Karpas-422 (cell line): ENCODE data around the gene PPARA. TPM values are rescaled to one million over a fixed set of nuclear protein-coding genes. Genes with fewer than 3 reads are reported as not detected.
A peak's percentile ranks its signal among the peaks of the same experiment; 100 is the strongest.

Source experiments
- DNase-seq: peaks from one replicate; pipeline ENCODE4 v3.0.0-alpha.2; 2015
- H2AFZ ChIP-seq: fragments of 200-600 bp; sonication (generic); 2 replicates; pipeline ENCODE4 v1.6.1; 2014; ENCODE audit warnings: antibody characterized with exemption, low read length, mixed read lengths
- H3K27ac ChIP-seq: fragments of 200-600 bp; sonication (generic); 2 replicates; pipeline ENCODE4 v1.5.1; 2014; ENCODE audit warnings: mild to moderate bottlenecking, low read length, moderate library complexity
- H3K27me3 ChIP-seq: fragments of 200-600 bp; sonication (generic); 2 replicates; pipeline ENCODE4 v1.6.1; 2014; ENCODE audit warnings: low read length, mixed read lengths
- H3K36me3 ChIP-seq: fragments of 200-600 bp; sonication (generic); 2 replicates; pipeline ENCODE4 v1.6.1; 2014; ENCODE audit warnings: low read length, mixed read lengths; ENCODE audit not compliant: insufficient read depth
- H3K4me1 ChIP-seq: fragments of 200-600 bp; sonication (generic); 2 replicates; pipeline ENCODE4 v1.6.1; 2014; ENCODE audit warnings: mild to moderate bottlenecking, low read length, mixed read lengths
- H3K4me2 ChIP-seq: fragments of 200-600 bp; sonication (generic); 2 replicates; pipeline ENCODE4 v1.6.1; 2014; ENCODE audit warnings: low read length, low read depth, mild to moderate bottlenecking; ENCODE audit not compliant: poor library complexity, severe bottlenecking
- H3K4me3 ChIP-seq: fragments of 200-600 bp; sonication (generic); 2 replicates; pipeline ENCODE4 v1.5.1; 2014; ENCODE audit warnings: mild to moderate bottlenecking, antibody characterized with exemption, low read length, mixed read lengths
- H3K79me2 ChIP-seq: fragments of 200-600 bp; sonication (generic); 2 replicates; pipeline ENCODE4 v1.6.1; 2014; ENCODE audit warnings: mild to moderate bottlenecking, low read length, mixed read lengths
- H3K9ac ChIP-seq: fragments of 200-600 bp; sonication (generic); 2 replicates; pipeline ENCODE4 v1.6.0; 2014; ENCODE audit warnings: low read length
- H3K9me2 ChIP-seq: fragments of 200-600 bp; sonication (generic), shearing (Covaris generic); replicated peaks from 2 replicates; pipeline ENCODE4 v1.6.0; 2014; ENCODE audit warnings: mild to moderate bottlenecking, low read length, moderate library complexity; ENCODE audit not compliant: insufficient read depth
- H3K9me3 ChIP-seq: fragments of 300-700, 200-600 bp; sonication (generic); 2 replicates; pipeline ENCODE4 v1.6.1; 2014; ENCODE audit warnings: low read length, mixed read lengths
- H4K20me1 ChIP-seq: fragments of 200-600 bp; sonication (generic); 2 replicates; pipeline ENCODE4 v1.6.1; 2014; ENCODE audit warnings: mild to moderate bottlenecking, antibody characterized with exemption, low read length, low read depth; ENCODE audit not compliant: insufficient read depth
- total RNA-seq: library from RNA; depleted of rRNA; stranded (reverse); fragments of >200 nt; shearing (Covaris generic); gene quantifications from 2 replicates; pipeline ENCODE4 v1.2.3, GENCODE V29; 2014; ENCODE audit warnings: low replicate concordance

The PPARA gene
- total RNA-seq, 1 experiment from 2014 or later, result 23.5 TPM

DNA sequence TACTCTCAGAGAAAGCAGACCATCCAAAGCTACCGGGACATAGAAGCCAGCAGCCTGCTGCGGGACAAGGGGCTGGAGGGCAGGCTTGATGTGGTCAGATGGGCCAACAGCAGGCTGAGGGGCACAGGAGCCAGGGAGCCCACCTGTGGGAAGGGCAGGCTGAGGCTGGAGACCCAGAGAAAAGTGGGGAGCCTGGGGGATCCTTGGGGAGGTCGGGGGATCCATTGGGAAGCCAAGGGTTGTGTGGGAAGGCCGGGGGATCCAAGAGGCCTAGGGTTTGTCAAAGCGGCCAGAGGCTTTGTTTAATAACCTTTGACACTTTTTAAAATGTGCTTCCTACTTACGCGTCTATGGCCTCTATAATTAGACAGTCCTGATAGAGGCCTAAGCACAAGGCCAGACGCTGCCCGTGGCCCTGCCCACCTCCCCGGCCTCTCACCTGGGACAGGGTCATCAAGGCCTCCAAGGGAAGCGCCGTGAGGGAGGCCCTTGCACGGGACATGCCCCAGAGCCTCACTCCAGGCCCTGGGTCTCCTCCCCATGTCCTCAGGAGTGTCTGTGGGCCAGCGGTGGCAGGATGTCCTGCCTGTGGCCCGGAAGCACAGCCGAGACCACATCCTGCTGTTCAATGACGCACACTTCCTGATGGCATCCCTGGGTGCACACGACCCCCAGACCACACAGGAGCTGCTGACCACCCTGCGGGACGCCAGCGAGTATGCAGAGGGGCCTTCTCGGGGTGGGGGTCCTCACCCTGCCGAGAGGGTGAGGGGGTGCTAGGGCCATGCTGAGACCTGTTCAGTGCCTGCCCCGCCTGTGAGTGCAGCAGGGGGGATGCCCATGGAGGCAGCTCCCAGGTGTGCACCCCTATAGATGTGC is 137.8 kb downstream of the PPARA start:
- Histone ChIP-seq H3K9me3 (no peaks in the 10 kb centered on the region), H3K4me3 (peak overlapping the region; percentile 84), H4K20me1 (no peaks in the 10 kb centered on the region), H3K9me2 (no peaks in the 10 kb centered on the region), H3K9ac (peak overlapping the region; percentile 91), H2AFZ (no peak overlapping the region), H3K79me2 (peaks cover 16% of the 10 kb centered on the region), H3K27ac (peak overlapping the region; percentile 68), H3K4me2 (peak overlapping the region; percentile 84), H3K27me3 (no peaks in the 10 kb centered on the region), H3K4me1 (peaks cover 24% of the 10 kb centered on the region), H3K36me3 (peaks cover 16% of the 10 kb centered on the region)
- peak; percentile 74 for DNase-seq

DNA sequence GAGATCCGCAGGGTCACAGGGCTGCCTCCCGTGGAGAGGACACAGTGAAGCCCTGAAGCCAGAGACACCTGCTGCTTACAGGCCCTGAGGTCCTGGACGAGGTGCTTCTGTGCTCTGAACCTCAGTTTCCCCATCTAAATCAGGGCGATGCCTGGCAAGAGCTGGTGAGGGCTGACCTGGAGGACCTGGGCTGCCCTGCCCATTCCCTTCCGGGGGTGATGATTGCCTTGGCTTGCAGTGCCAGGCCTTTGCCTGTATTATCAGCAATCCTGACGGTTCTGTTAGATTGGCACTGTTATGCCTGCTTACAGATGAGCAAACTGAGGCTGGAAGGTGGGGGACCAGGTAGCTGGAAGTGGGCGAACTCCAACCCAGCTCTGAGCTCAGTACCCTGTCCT is 138.5 kb downstream of the PPARA start:
- H2AFZ ChIP-seq, result no peak overlapping the region
- peaks cover 15% of the 10 kb centered on the region for H3K36me3 ChIP-seq
- H3K4me2 ChIP-seq, result peak overlapping the region; percentile 84
- H3K79me2 ChIP-seq, result peaks cover 16% of the 10 kb centered on the region
- peaks cover 29% of the 10 kb centered on the region for H3K4me1 ChIP-seq
- H3K9me3 ChIP-seq, result no peaks in the 10 kb centered on the region
- peak overlapping the region; percentile 68 for H3K27ac ChIP-seq
- peak overlapping the region; percentile 91 for H3K9ac ChIP-seq
- no peak for DNase-seq
- H3K9me2 ChIP-seq, result no peaks in the 10 kb centered on the region
- no peaks in the 10 kb centered on the region for H3K27me3 ChIP-seq
- no peaks in the 10 kb centered on the region for H4K20me1 ChIP-seq
- H3K4me3 ChIP-seq, result peak overlapping the region; percentile 84

DNA sequence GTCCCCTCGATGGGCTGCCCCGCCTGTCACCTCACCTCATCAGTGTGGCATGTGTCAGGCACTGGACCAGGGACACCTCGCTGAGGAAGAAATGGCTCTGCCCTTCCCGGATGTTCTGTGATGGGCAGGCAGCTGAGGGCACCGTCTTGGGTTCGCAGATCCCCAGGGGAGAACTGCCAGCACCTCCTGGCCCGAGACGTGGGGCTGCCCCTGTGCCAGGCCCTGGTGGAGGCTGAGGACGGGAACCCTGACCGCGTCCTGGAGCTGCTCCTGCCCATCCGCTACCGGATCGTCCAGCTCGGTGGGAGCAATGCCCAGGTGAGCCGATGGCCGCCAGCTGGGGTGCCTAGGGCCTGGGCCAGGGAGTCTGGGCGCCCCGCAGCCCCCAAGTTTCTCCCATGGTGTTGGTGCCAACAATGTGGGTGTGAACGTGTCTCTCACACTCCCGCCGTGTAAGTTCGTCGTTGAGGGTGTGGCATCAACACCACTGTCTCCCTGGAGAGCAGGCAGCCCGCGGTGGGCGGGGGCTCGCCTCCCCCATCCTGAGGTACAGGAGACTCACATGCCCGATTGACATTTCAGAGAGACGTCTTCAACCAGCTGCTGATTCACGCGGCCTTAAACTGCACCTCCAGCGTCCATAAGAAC is 139.0 kb downstream of the PPARA start:
- Histone ChIP-seq H2AFZ (no peak overlapping the region), H3K4me1 (peaks cover 29% of the 10 kb centered on the region), H3K27ac (no peak overlapping the region)

GRCh38 chr22:46290121-46290842 is 140.0 kb downstream of the PPARA start:
- Histone ChIP-seq H2AFZ (no peak overlapping the region), H3K9me3 (no peaks in the 10 kb centered on the region), H3K4me1 (peaks cover 35% of the 10 kb centered on the region), H3K9me2 (no peaks in the 10 kb centered on the region), H3K4me2 (no peak overlapping the region), H3K79me2 (peaks cover 16% of the 10 kb centered on the region), H3K27me3 (no peaks in the 10 kb centered on the region), H3K4me3 (no peak overlapping the region), H3K36me3 (peaks cover 9% of the 10 kb centered on the region), H4K20me1 (no peaks in the 10 kb centered on the region), H3K9ac (no peak overlapping the region), H3K27ac (no peak overlapping the region)
- no peak for DNase-seq

More for the DNA sequence above, 139.0 kb downstream of the PPARA start:
- H3K9ac ChIP-seq, result peak overlapping the region; percentile 91; the same call in 1 of the 2 replicates
- H3K79me2 ChIP-seq, result peaks cover 16% of the 10 kb centered on the region
- DNase-seq, result no peak
- no peaks in the 10 kb centered on the region for H4K20me1 ChIP-seq
- no peaks in the 10 kb centered on the region for H3K9me3 ChIP-seq
- no peaks in the 10 kb centered on the region for H3K9me2 ChIP-seq
- no peak overlapping the region for H3K4me3 ChIP-seq
- no peak overlapping the region for H3K4me2 ChIP-seq
- no peaks in the 10 kb centered on the region for H3K27me3 ChIP-seq
- peaks cover 10% of the 10 kb centered on the region for H3K36me3 ChIP-seq

DNA sequence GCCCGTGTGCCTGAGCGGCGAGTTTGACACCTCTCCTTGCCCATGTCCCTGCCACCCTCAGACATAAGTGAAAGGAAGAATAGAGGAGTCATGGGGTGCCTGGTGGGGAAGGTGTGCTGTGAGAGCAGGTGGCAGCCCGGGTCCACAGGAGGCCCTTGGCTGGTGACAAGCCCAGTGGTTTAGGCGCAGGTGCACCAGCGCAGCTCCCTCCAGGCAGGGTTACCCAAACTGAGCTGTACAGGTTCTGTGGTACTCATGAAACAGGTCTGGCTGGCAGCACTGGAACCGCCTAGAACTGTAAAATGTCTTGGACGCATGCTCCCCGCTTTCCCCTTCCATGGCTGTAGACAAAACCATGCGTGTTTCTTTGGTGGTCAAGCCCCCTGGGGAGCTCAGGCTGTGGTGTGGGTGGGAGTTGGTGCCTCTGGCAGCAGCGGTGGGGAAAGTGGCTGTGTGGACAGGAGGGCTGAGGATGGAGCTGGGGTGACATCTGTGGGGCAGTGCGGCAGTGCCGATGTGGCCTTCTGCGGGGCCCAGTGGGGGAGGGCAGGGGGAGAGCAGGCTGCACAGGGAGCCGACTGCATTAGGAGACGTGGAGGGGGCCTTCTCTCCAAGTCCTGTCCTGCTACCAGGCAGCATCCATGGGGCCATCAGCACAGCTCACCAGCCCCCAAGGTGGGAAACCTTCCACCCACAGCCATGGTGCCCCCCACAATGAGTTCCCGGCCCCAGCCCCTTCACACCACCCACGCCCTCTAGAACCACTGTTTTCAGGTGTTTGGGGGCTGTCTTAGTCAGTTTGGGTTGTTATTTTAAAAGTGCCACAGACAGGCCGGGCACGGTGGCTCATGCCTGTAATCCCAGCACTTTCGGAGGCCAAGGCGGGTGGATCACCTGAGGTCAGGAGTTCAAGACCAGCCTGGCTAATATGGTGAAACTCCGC is 140.8 kb downstream of the PPARA start:
- Histone ChIP-seq H2AFZ (no peak overlapping the region), H3K9me3 (no peaks in the 10 kb centered on the region), H3K4me3 (no peak overlapping the region), H4K20me1 (no peaks in the 10 kb centered on the region), H3K4me2 (no peak overlapping the region), H3K9ac (no peak overlapping the region), H3K36me3 (peaks cover 9% of the 10 kb centered on the region), H3K9me2 (no peaks in the 10 kb centered on the region), H3K27ac (no peak overlapping the region), H3K79me2 (peaks cover 18% of the 10 kb centered on the region), H3K27me3 (no peaks in the 10 kb centered on the region), H3K4me1 (peaks cover 43% of the 10 kb centered on the region)
- no peak for DNase-seq

DNA sequence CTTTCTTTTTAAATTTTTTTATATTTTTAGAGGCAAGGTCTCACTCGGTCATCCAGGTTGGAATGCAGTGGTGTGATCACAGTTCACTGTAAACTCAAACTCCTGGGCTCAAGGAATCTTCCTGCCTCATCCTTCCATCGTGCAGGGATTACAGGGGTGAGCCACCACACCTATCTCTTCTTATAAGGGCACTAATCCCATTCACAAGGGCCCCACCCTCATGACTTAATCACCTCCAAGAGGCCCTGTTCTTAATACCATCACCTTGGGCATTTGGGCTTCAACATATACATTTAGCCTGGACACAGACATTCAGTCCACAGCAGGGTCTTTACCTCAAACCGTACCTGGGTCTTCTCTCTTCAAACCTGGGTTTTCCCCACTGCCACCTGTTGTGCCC is 141.8 kb downstream of the PPARA start:
- no peaks in the 10 kb centered on the region for H3K9me3 ChIP-seq
- H3K4me1 ChIP-seq, result peaks cover 40% of the 10 kb centered on the region
- no peak for DNase-seq
- no peak overlapping the region for H2AFZ ChIP-seq
- no peak overlapping the region for H3K4me2 ChIP-seq
- no peak overlapping the region for H3K4me3 ChIP-seq
- no peaks in the 10 kb centered on the region for H3K27me3 ChIP-seq
- no peak overlapping the region for H3K27ac ChIP-seq
- peaks cover 19% of the 10 kb centered on the region for H3K79me2 ChIP-seq
- no peaks in the 10 kb centered on the region for H4K20me1 ChIP-seq
- H3K9ac ChIP-seq, result no peak overlapping the region
- H3K36me3 ChIP-seq, result peaks cover 9% of the 10 kb centered on the region
- H3K9me2 ChIP-seq, result no peaks in the 10 kb centered on the region

DNA sequence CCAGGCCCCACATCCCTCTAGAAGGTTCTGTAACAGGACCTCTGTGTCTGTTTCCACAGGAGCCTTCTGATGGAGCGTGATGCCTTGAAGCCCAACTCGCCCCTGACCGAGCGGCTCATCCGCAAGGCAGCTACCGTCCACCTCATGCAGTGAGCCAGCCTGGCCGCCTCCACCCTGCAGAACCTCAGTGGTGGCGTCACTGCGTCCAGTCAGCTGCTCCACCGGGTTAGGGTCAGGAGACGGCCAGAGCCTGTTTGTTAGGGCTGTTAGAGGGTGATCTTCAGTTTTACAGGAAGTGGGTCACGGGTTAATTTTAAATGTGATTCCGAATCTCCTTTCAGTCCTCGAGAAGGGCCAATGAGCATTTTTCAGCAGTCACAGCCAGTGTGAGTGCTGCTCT is 142.4 kb downstream of the PPARA start:
- H2AFZ ChIP-seq, result no peak overlapping the region
- no peaks in the 10 kb centered on the region for H4K20me1 ChIP-seq
- H3K36me3 ChIP-seq, result peaks cover 9% of the 10 kb centered on the region
- H3K27ac ChIP-seq, result no peak overlapping the region
- H3K9me3 ChIP-seq, result no peaks in the 10 kb centered on the region
- no peak overlapping the region for H3K4me2 ChIP-seq
- H3K9me2 ChIP-seq, result no peaks in the 10 kb centered on the region
- H3K9ac ChIP-seq, result no peak overlapping the region
- no peaks in the 10 kb centered on the region for H3K27me3 ChIP-seq
- no peak overlapping the region for H3K4me3 ChIP-seq
- DNase-seq, result no peak
- peaks cover 39% of the 10 kb centered on the region for H3K4me1 ChIP-seq
- H3K79me2 ChIP-seq, result peaks cover 19% of the 10 kb centered on the region
